GM19467 (cell line): Measurements from ENCODE around the gene TMEM259.
A peak's percentile ranks its signal among the peaks of the same experiment; 100 is the strongest.

Experiments
- ATAC-seq: cut with Tn5 transposase; IDR thresholded peaks from one replicate; pipeline ENCODE4 v1.9.1; 2021; ENCODE audit warnings: mild to moderate bottlenecking, moderate library complexity; ENCODE audit not compliant: unreplicated experiment

TMEM259 gene

DNA sequence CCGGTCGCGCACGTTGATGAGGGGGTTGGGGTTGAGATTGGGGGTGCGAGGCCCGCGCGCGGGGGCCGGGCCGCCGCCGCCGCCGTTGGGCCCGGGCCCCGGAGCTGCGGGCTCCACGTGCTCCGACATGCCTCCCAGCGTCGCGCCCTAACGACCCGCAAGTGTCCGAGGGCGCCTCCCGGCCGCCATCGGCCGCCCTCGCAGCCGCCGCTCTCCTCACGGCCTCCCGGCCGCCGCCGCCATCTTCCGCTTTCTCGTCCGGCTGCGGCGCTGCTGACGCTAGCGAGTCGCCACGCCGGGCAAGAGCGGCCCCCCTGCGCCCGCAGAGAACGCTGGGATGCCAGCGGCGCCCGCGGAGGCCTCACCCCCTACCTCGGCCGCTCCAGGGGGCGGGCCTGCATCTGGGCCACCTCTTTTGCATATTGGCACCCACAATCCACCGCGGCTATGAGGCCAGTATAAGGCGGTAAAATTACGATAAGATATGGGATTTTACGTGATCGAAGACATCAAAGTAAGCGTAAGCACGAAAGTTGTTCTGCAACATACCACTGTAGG is at the start of gene TMEM259:
Gene TMEM259, minus strand, starts transcription at position 256 of the 558 bp plus-strand sequence. Its CDS starts 127 bp downstream, at position 129.
- peak; percentile 81 for ATAC-seq

DNA sequence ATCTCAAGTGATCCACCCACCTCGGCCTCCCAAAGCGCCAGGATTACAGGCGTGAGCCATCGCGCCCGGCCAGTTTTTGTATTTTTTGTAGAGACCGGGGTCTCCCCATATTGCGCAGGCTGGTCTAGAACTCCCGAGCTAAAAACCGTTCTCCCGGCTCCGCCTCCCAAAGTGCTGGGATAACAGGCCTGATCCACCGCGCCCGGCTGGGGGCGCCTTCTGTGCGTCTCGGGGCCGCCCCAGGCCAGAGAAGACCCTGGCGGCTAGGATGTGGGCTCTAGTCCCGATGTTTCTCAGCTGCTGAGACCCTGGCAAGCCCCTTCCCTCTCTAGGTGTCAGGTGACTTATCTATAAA is 49.6 kb upstream of the TMEM259 start:
- no peak for ATAC-seq

DNA sequence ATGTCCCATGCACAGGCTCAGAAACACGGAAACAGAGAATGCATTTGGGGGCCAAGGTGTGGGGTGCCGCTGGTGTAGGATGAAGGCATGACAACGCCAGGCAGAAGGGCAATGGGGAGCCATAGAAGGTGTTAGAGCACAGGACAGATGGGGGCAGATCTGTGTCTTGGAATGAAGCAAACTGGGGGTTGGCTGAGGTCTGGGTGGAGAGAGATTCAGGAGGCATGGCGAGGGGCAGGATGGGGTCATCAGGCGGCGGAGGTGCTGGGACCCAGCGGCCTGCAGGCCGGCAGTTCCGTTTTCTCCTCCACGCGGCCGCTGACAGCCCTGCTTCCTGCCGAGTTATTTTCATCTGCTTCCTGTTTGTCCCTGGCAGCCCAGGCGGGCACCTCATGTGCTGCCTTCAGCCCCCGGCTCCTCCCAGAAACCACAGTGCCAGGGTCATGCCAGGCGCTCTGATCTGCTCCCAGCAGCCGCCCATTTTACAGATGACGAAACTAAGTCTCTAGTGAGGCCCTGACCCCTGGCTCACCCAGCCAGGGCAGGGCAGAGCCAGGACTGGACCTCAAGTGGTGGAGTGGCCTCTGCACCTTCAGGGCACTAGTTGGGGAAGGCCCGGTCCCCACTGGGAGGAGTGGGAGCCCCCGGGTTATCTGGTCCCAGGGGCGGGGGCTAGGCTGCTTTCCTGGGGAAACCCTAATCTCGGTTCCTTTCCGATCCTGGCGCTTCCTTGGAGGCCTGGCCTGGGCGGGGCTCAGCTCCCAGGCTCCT is 48.3 kb upstream of the TMEM259 start:
- no peak for ATAC-seq

DNA sequence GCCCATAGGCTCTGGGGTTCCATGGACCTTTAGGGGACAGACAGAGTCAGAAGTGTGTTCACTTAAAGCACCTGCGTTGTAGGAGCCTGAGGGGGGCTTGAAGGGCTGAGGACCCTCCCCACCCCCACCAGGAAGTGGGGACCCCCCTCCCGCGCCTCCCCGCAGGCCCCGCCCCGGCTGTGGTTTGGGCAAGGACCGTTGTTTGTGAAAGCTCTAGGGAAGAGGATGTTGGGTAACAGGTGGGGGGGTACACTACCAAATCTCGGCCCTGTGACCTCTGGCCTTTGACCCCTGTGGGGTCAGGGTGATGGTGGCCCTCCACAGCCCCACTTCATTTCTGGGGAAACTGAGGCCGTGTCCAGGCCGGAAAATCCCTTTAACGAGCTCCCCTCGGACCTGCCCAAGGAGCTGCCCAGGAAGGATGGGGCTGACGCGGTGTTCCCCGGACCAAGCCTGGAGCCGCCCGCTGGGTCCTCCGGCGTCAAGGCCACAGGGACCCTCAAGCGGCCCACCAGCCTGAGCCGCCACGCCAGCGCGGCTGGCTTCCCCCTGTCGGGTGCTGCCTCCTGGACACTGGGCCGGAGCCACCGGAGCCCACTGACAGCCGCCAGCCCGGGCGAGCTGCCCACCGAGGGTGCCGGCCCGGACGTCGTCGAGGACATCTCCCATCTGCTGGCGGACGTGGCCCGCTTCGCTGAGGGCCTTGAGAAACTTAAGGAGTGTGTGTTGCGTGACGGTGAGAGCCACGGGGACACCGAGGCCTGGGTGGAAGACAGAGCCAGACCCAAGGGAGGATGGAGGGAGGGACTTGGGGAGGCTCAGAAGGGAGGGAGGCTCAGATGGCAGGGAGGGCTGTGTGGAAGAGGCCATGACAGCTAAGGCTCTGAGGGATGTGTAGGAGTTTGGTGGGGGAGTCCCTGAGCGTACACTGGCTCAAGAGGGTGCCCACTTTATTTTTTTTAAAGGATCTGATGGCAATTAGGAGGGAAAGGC is 47.4 kb upstream of the TMEM259 start:
- ATAC-seq = no peak

DNA sequence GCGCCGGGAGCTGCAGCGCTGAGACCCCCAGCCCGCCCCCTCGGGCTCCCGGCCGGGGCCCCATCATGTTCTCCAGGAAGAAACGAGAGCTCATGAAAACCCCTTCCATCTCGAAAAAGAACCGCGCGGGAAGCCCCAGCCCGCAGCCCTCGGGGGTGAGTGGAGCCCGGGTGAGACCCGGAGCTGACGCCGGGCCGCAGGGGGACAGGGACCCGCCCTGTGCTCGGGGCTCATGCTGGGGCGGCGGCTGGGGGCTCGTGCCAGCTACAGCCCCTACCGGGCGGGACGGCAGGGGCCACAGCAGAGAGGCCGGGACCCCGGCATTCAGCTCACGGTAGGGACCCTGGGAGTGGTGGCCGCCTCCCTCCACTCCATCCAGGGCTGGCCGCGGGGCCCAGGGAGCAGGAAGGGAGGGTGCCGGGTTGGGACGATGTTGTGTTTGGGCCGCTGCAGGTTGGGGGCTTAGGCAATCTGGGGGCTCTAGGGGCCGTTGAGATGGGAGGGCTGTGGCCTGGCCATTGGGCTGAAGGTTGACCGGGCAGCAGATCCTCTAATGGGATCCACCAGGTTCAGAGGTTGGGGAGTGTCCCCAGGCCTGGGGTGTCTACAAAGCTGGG is 46.5 kb upstream of the TMEM259 start:
- peak; percentile 6 for ATAC-seq

DNA sequence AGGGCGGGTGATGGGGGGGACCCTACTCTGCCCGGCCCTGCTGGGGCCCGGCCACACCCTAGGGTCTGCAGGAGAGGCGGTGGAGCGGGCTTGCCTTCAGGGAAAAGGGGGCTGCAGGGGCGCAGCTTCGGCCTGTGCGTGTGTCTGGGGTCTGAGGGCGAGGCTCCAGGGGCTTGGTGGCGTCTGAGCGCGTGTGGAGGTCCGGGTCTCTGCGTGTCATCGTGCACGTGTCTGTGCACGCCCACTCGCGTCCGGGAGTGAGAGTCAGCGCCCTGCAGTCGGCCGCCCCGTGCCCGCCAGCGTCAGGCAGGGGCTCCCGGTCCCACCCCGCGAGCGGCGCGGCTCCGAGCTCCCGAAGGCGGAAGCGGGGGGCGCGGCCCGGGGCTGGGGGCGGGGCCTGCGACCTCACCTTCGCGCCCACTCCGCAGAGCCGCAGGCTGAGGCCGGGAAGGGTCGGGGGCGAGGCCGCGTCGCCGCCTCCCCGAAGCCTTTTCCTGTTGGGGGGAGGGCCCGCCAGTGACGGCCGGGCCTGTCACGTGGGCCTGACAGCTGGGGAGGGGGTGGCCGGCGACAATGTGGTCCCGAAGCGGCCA is 45.9 kb upstream of the TMEM259 start, which contains the start of gene ARHGAP45:
Gene ARHGAP45, plus strand, starts transcription at position 420 of the 593 bp plus-strand sequence. CDS start 239 bp downstream, outside the sequence.
- peak; percentile 29 for ATAC-seq

DNA sequence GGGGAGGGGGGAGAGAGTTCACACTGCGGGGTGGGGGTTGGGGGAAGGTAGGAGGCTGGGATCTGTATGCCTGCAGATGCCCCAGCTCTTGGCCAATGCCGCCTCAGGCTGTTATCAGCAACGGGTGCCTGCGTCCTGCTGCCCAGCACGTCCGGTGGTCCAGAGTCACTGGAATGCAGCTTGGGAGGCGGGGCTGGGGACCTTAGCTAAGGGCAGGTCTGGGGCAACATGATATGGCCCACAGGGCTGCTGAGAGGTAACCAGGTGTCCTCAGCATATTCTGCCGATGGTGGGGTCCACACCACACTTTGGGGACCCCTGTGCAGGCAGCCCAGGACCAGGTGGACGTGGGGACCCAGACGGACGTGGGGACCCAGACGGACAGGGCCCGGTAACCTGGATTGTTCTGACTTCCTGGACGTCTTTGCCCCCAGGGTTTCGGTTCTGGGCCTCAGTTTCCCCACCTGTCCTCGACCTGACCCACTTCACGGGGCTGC is 45.4 kb upstream of the TMEM259 start:
- ATAC-seq = no peak

DNA sequence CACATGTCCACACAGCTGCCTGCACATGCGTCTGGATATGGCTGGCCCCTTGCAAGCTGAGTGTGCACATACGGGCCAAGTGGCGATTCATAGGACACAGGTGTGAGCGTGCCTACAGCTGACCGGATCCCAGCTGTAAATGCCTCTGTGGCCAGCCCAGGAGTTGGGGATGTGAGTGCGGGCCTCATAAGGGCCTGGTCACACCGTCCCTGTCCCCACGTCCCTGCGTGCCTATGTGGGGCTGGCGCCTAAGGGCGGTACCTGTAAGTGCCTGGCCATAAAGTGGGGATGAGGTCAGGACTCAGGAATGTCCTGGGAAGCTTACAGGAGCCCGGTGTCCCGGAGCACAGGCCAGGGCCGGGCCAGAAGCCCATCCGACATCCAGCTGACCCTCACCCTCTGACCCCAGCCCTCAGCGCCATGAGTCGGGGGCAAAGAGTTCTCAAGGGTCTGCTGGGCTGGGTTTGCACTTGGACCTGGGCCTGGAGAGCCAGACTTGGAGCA is 44.7 kb upstream of the TMEM259 start:
- ATAC-seq = no peak

DNA sequence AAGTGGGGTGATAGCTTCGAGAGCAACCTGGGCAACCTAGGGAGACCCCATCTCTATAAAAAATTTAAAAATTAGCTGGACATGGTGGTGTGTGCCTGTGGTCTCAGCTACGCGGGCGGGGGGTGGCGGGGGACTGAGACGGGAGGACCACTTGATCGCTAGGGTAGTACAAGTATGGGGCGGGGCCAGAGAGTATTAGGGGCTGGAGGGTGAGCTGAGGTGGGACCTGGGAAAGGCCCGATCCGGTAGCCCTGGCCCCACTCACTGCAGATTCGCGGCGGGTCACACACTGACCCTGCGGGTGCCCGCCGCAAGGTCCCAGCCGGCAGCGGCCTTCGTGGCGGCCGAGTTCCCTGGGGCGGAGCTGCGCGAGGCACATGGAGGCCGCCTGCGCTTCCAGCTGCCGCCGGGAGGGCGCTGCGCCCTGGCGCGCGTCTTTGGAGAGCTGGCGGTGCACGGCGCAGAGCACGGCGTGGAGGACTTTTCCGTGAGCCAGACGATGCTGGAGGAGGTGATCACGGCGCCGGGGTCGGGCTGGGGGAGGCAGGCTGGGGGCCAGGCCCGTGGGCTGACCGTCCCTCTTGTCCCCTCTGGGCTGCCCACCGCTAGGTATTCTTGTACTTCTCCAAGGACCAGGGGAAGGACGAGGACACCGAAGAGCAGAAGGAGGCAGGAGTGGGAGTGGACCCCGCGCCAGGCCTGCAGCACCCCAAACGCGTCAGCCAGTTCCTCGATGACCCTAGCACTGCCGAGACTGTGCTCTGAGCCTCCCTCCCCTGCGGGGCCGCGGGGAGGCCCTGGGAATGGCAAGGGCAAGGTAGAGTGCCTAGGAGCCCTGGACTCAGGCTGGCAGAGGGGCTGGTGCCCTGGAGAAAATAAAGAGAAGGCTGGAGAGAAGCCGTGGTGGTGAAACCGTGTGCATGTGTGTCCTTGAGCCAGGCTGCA is 44.0 kb upstream of the TMEM259 start:
- no peak for ATAC-seq

DNA sequence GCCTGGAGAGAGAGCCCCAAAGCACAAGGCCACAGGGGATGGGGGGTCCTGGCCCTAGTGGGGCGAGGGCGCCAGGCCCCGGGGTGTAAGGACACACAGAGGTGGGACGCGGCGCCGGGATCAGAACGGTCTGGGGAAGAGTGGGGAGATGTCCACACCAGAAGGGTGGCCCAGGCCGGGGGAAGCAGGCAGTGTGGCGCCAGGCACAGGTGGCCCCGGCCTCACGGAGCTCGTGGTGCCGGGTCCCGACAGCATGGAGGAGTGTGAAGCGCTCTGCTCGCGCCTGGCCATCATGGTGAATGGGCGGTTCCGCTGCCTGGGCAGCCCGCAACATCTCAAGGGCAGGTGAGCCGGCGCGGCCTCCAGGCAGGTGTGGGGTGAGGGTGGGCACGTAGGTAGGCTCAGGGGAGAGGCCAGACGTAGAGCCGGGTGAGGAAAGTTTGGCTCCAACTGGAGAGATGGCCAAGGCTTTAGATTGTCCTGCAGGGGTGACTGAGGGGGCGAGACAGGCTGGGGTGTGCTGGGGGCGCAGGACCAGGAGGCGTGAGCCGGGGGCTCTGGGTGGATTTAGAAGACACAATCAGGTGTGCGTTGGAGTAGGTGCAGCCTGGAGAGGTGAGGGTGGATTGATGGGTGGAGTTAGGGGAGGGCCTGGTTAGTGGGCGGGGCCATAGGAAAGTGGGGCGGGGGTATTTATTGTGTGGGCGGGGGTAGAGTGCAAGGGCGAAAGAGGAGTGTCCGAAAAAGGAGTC is 43.2 kb upstream of the TMEM259 start:
- no peak for ATAC-seq

DNA sequence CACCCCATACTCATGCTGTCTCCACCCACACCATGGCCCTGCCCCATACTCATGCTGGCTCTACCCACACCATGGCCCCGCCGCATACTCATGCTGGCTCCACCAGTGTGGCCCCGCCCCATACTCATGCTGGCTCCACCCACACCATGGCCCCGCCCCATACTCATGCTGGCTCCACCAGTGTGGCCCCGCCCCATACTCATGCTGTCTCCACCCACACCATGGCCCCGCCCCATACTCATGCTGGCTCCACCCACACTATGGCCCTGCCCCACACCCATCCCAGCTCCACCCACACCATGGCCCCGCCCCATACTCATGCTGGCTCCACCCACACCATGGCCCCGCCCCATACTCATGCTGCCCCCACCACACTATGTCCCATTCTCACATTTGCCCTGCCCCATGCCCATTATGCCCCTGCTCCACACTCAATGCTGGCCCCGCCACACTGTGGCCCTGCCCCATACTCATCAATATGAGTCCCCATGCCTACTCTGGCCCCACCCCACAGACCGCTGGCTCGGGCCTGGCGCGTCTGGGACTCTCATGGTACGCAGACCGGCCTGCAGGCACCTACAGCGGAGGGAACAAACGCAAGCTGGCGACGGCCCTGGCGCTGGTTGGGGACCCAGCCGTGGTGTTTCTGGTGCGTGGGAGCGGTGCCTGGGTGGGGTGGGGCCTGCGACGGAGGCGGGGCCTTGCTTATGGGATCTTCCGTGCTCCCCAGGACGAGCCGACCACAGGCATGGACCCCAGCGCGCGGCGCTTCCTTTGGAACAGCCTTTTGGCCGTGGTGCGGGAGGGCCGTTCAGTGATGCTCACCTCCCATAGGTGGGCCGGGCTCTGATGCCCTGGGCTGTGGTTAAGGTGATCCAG is 42.3 kb upstream of the TMEM259 start:
- no peak for ATAC-seq

DNA sequence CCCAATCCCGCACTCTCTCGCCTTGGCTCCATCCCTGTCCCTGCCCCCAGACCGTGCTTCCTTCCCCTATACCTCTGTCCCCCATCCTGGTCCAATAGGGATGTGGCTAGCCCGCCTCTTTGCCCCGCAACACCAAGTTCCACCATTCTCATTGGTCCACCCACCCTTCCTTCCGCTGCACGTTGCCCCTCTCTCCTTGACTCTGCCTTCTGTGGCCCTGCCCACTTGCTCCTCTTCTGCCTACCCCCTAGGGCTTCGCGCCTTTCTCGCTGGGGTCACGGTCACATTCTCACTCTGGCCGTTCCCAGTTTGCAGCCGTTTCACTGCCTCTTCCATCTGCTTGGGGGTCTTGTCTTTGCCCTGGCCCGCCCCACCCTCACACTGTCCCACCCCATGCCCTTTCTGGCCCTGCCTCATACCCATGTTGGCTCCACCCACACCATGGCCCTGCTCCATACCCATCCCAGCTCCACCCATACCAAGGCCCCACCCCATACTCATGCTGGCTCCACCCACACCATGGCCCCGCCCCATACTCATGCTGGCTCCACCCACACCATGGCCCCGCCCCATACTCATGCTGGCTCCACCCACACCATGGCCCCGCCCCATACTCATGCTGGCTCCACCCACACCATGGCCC is 41.6 kb upstream of the TMEM259 start:
- ATAC-seq = no peak

DNA sequence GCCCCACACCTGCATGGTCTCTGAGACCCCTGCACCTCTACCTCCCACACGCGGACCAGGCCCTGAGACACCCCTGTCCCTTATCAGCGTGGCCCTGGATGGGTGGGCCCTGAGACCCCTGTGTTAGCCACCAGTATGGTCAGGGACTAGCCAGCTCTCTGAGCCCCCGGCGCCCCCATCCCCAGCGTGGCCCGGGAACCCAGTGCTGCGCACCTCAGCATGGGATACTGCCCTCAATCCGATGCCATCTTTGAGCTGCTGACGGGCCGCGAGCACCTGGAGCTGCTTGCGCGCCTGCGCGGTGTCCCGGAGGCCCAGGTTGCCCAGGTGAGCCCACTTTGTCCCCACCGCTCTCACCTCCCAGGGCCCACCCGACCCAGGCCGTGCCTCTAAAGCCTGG is 41.1 kb upstream of the TMEM259 start:
- no peak for ATAC-seq

DNA sequence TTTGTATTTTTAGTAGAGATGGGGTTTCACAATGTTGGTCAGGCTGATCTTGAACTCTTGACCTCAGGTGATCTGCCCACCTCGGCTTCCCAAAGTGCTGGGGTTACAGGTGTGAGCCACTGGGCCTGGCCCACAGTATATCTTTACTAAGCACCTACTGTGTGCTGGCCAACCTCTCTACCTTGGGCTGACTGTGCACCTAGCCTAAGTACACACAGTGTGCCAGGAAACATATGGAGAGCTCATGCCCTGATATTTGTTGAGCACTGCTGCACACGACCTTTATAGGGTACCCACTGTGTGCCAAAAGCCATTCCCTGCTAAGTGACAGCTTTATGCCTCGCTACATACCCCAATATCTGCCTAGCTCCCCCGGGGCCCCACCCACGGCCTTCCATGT is 39.8 kb upstream of the TMEM259 start:
- no peak for ATAC-seq

DNA sequence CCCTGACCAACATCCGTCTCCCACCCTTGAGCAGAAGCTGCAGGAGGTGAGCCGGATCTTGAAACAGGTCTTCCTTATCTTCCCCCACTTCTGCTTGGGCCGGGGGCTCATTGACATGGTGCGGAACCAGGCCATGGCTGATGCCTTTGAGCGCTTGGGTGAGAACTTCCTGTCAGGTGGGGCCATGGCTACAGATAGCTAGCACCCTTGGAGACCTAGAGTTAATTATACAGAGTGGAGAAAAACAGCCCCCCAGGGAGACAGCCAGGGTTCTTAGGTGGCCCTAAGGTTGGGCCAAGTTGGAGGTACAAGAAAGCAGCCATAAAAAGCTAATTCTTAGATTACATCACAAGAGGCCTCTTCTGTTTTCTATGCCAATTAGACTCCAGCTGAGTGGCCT is 37.2 kb upstream of the TMEM259 start:
- ATAC-seq = no peak

DNA sequence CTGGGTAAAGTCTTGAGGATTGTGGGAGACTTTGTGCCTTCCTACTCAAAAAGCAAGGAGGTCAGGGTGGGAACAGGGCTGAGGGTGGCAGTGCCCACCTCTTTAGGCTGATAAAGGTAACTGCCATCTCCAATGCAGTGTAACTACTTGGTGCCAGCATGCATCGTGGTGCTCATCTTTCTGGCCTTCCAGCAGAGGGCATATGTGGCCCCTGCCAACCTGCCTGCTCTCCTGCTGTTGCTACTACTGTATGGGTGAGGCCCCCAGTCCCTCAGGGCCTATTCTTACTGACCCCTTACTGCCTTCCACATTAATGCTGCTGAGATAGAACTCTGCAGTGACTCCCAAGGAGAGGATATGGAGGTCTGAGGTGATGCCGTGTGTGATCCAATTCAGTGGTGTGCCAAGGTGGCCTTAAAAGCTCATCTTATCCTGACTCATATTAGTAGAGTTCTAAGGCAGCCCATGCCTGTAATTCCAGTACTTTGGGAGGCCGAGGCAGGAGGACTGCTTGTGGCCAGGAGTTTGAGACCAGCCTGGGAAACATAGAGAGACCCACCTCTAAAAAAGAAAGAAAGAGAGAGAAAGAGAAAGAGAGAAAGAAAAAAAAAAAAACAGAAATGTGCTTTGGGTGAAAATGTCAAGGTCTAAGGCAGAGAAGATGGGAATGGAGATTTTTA is 36.4 kb upstream of the TMEM259 start:
- ATAC-seq = no peak
